CD14-positive monocyte (primary cell): Measurements from ENCODE around the gene APBA2. TPM values are rescaled to one million over a fixed set of nuclear protein-coding genes. Genes with fewer than 3 reads are reported as not detected.
A peak's percentile ranks its signal among the peaks of the same experiment; 100 is the strongest.

Experiments used
- DNase-seq, 3 donors: peaks; one replicate each; pipeline ENCODE4 v3.0.0-alpha.2; 2011 to 2022
- H2AFZ ChIP-seq: 2 replicates; pipeline ENCODE4 v1.6.0; 2012; ENCODE audit warnings: mild to moderate bottlenecking, low read depth, low read length, inconsistent platforms; ENCODE audit not compliant: insufficient read depth, poor library complexity, severe bottlenecking
- H3K27ac ChIP-seq, 2 donors: 1 replicate in 1 of 2; 2 replicates in 1 of 2; pipeline ENCODE4 v1.5.1; 2012 to 2013; ENCODE audit warnings: low read length in 2 of 2, control low read depth in 1 of 2, inconsistent platforms in 1 of 2, low read depth in 1 of 2, mild to moderate bottlenecking in 1 of 2
- H3K27me3 ChIP-seq, 2 donors: one replicate each; pipeline versions ENCODE4 v1.6.0 to v1.6.1; 2011 to 2013; ENCODE audit warnings: low read length in 2 of 2; ENCODE audit not compliant: control insufficient read depth in 2 of 2, insufficient read depth in 2 of 2
- H3K36me3 ChIP-seq, 2 donors: replicated peaks in 1 of 2; 1 replicate in 1 of 2; 2 replicates in 1 of 2; pipeline versions ENCODE4 v1.5.1 to v1.6.1; 2012 to 2013; ENCODE audit warnings: low read length in 2 of 2, control low read depth in 1 of 2, inconsistent platforms in 1 of 2, mild to moderate bottlenecking in 1 of 2; ENCODE audit not compliant: insufficient read depth in 2 of 2, control insufficient read depth in 1 of 2
- H3K4me1 ChIP-seq, 2 donors: 1 replicate in 1 of 2; 2 replicates in 1 of 2; pipeline versions ENCODE4 v1.5.1 to v1.6.1; 2012 to 2013; ENCODE audit warnings: low read length in 2 of 2, control low read depth in 1 of 2, inconsistent platforms in 1 of 2, mild to moderate bottlenecking in 1 of 2, moderate library complexity in 1 of 2; ENCODE audit not compliant: insufficient read depth in 2 of 2, control insufficient read depth in 1 of 2
- H3K4me2 ChIP-seq: replicated peaks from 2 replicates; pipeline ENCODE3; 2012; ENCODE audit warnings: low read length, moderate library complexity, mild to moderate bottlenecking; ENCODE audit not compliant: poor library complexity, severe bottlenecking; ENCODE audit errors: extremely low read depth
- H3K4me3 ChIP-seq, 3 experiments: fragments of 200-600 bp in 1 of 3; sonication (generic) in 1 of 3; replicated peaks in 1 of 3; 1 replicate in 2 of 3; 2 replicates in 1 of 3; pipeline ENCODE4 v1.5.1; 2011 to 2013; ENCODE audit warnings: low read length in 3 of 3, mild to moderate bottlenecking in 3 of 3, control low read depth in 2 of 3, low read depth in 2 of 3, inconsistent platforms in 1 of 3, moderate library complexity in 1 of 3
- H3K79me2 ChIP-seq: 2 replicates; pipeline ENCODE4 v1.6.0; 2012; ENCODE audit warnings: mild to moderate bottlenecking, control low read depth, inconsistent platforms, low read length, moderate library complexity; ENCODE audit not compliant: insufficient read depth
- H3K9ac ChIP-seq: 2 replicates; pipeline ENCODE4 v1.6.0; 2017; ENCODE audit warnings: low read length, mild to moderate bottlenecking; ENCODE audit not compliant: insufficient read depth, poor library complexity, severe bottlenecking
- H3K9me3 ChIP-seq, 2 donors: replicated peaks in 1 of 2; 1 replicate in 1 of 2; 2 replicates in 1 of 2; pipeline versions ENCODE4 v1.5.1 to v1.6.1; 2012 to 2013; ENCODE audit warnings: low read length in 2 of 2, control low read depth in 1 of 2; ENCODE audit not compliant: control insufficient read depth in 1 of 2, insufficient read depth in 1 of 2
- H4K20me1 ChIP-seq: 2 replicates; pipeline ENCODE4 v1.6.0; 2012; ENCODE audit warnings: mild to moderate bottlenecking, low read length, control low read depth, moderate library complexity; ENCODE audit not compliant: insufficient read depth
- H3K27ac Mint-ChIP-seq, 7 donors: one replicate each; pipeline ENCODE4 v1.8.0; 2020; ENCODE audit warnings: mild to moderate bottlenecking in 7 of 7, mixed read lengths in 7 of 7, moderate library complexity in 6 of 7, inconsistent platforms in 2 of 7
- H3K27me3 Mint-ChIP-seq, 3 donors: one replicate each; pipeline ENCODE4 v1.8.0; 2021 to 2022; ENCODE audit warnings: low read depth in 3 of 3, mild to moderate bottlenecking in 3 of 3, mixed read lengths in 3 of 3, moderate library complexity in 3 of 3, inconsistent platforms in 1 of 3
- H3K36me3 Mint-ChIP-seq, 2 donors: one replicate each; pipeline ENCODE4 v1.8.0; 2020; ENCODE audit warnings: mixed read lengths in 2 of 2, inconsistent platforms in 1 of 2, mild to moderate bottlenecking in 1 of 2
- H3K4me1 Mint-ChIP-seq: one replicate; pipeline ENCODE4 v1.8.0; 2020; ENCODE audit warnings: mild to moderate bottlenecking, mixed read lengths
- H3K4me3 Mint-ChIP-seq, 2 donors: one replicate each; pipeline ENCODE4 v1.8.0; 2020; ENCODE audit warnings: mild to moderate bottlenecking in 2 of 2, mixed read lengths in 2 of 2, moderate library complexity in 1 of 2
- H3K9me3 Mint-ChIP-seq, 7 donors: one replicate each; pipeline ENCODE4 v1.8.0; 2020 to 2022; ENCODE audit warnings: mixed read lengths in 7 of 7, mild to moderate bottlenecking in 6 of 7, moderate library complexity in 6 of 7, inconsistent platforms in 2 of 7
- CTCF ChIP-seq: fragments of 200-600 bp; IDR thresholded peaks from one replicate; pipeline ENCODE4 v1.8.0; 2022; ENCODE audit warnings: antibody characterized with exemption, mild to moderate bottlenecking
- WGBS: methylation state at CpG from one replicate; pipeline ENCODE4 v1.1.5; 2013; ENCODE audit warnings: missing lambda C conversion rate; ENCODE audit not compliant: insufficient coverage; 5-methylcytosine and 5-hydroxymethylcytosine counted together
- intact Hi-C, 2 donors: fragments of 100-400 bp; cut with micrococcal nuclease; formaldehyde crosslinking; loops; one replicate each; pipeline versions ENCODE4 v1.15.0 to v1.15.1; 2023
- polyA plus RNA-seq, 3 donors: library from polyadenylated mRNA; depleted of rRNA in 1 of 3; unstranded in 2 of 3; stranded (reverse) in 1 of 3; fragments of 300-500 nt in 2 of 3; fragments of >200 nt in 1 of 3; fragmentation: Illumina TruSeq in 2 of 3; gene quantifications; 1 replicate in 2 of 3; 2 replicates in 1 of 3; pipeline ENCODE4 v1.2.3, GENCODE V29; 2012 to 2021

Gene APBA2
- polyA plus RNA-seq, 3 donors: 0.30 TPM; not detected in 2

GRCh38 chr15:28995705-28996104 lies 109.9 kb downstream of the APBA2 start:
- no peaks in the 10 kb centered on the region for H3K79me2 ChIP-seq
- no peak overlapping the region for H3K9ac ChIP-seq
- Mint-ChIP-seq H3K4me1 (peaks cover 32% of the 10 kb centered on the region), H3K36me3 (no peaks in the 10 kb centered on the region), H3K27ac (no peak overlapping the region), H3K27me3 (peaks cover 1 to 4% (median 2%) of the 10 kb centered on the region in 3 donors), H3K4me3 (peak overlapping the region in 1 of 2 donors; percentile 15), H3K9me3 (no peaks in the 10 kb centered on the region)
- no peak for TF ChIP-seq CTCF
- H3K4me2 ChIP-seq: no peak overlapping the region
- peaks cover 28% of the 10 kb centered on the region in 2 donors for H3K4me1 ChIP-seq
- no peaks in the 10 kb centered on the region for H3K36me3 ChIP-seq
- intact Hi-C loops: no loop called here
- no peak overlapping the region for H3K4me3 ChIP-seq
- H2AFZ ChIP-seq: no peak overlapping the region
- no peaks in the 10 kb centered on the region for H4K20me1 ChIP-seq
- H3K27me3 ChIP-seq: no peaks in the 10 kb centered on the region
- no peaks in the 10 kb centered on the region for H3K9me3 ChIP-seq
- H3K27ac ChIP-seq: no peak overlapping the region
- WGBS: 98% methylated on average over 7 of the region's 9 CpGs
- no peak for DNase-seq

GRCh38 chr15:28996289-28996688 lies 110.5 kb downstream of the APBA2 start:
- Histone ChIP-seq H3K4me2 (no peak overlapping the region), H3K9ac (no peak overlapping the region), H2AFZ (no peak overlapping the region), H3K4me1 (peaks cover 28% of the 10 kb centered on the region in 2 donors), H3K27ac (no peak overlapping the region), H4K20me1 (no peaks in the 10 kb centered on the region), H3K27me3 (no peaks in the 10 kb centered on the region), H3K4me3 (no peak overlapping the region), H3K9me3 (no peaks in the 10 kb centered on the region), H3K79me2 (no peaks in the 10 kb centered on the region), H3K36me3 (no peaks in the 10 kb centered on the region)
- no peak for TF ChIP-seq CTCF
- H3K27ac Mint-ChIP-seq: no peak overlapping the region
- no peak for DNase-seq
- H3K4me3 Mint-ChIP-seq: no peak overlapping the region
- intact Hi-C loops: no loop called here
- H3K4me1 Mint-ChIP-seq: peaks cover 32% of the 10 kb centered on the region
- 96% methylated on average over 5 of the region's 5 CpGs for WGBS
- no peaks in the 10 kb centered on the region for H3K36me3 Mint-ChIP-seq
- no peaks in the 10 kb centered on the region for H3K9me3 Mint-ChIP-seq
- H3K27me3 Mint-ChIP-seq: peaks cover 0 to 5% (median 2%) of the 10 kb centered on the region in 3 donors
